HTR-8/SVneo (cell line): ENCODE measurements around the gene HOXC11.

ENCODE experiments used
- DNase-seq: peaks from one replicate; pipeline ENCODE4 v3.0.0; 2011; ENCODE audit warnings: low spot score, mixed read lengths; ENCODE audit not compliant: insufficient read length
- FAIRE-seq: peaks from 2 replicates; lab custom pipeline; 2011; peaks lifted over from hg19 to GRCh38; lab: Jason Lieb, UNC

The HOXC11 gene

GRCh38 chr12:53983568-53983949, 10.6 kb downstream of the HOXC11 start:
- FAIRE-seq (no peak), DNase-seq (no peak)

DNA sequence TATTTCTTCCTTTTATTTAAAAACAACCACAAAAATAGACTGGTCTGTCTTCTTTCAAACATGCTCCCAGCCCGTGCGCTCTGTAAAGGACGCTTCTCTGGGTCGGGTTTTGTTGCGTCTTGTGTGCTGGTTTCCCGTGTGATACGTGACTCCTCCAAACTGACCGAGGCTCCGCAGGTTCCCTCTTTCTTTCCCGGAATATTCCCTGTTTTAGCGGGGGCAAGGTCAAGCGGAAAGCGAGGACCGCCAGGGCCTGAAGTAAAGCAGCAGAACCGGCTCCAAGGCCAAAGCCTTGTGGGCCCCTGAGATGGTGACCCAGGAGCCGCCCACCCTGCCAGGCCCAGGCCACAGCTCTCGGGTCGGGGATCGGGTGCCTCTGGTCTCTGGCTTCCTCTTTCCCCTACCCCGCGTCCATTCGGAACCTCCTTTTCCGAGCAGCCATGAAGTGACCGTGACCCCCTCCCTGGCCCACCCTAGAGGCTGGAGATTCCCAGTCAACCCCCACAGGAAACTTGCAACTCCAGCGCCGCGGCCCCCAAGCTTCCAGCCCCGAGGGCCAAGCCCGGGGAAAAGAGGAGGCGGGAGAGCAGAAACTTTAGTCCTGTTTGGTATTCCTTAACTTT, 11.1 kb downstream of the HOXC11 start:
- DNase-seq = no peak
- FAIRE-seq = no peak

DNA sequence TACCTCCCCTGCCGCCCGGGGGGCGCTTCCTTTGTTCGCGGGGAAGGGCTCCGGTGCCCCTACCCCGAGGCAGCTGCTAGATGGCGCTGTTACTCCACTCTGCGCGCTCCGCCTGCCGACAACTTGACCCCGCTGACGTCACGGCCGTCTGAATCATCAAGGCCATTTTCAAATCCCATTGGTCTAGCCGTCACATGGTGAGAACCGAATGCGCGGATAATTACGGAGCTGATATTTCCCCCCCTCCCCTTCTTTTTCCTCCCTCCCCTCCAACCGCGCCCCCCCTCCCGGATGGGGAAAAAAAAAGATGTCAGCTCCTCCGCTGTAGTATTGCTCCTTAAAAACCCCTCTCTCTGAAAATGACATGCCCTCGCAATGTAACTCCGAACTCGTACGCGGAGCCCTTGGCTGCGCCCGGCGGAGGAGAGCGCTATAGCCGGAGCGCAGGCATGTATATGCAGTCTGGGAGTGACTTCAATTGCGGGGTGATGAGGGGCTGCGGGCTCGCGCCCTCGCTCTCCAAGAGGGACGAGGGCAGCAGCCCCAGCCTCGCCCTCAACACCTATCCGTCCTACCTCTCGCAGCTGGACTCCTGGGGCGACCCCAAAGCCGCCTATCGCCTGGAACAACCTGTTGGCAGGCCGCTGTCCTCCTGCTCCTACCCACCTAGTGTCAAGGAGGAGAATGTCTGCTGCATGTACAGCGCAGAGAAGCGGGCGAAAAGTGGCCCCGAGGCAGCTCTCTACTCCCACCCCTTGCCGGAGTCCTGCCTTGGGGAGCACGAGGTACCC, 12.2 kb downstream of the HOXC11 start, which contains the start of gene HOXC10:
TSS of gene HOXC10 (plus strand) at position 246 of the 791 bp plus-strand sequence. CDS start at position 360, 114 bp downstream.
- FAIRE-seq (peak; percentile 88), DNase-seq (peak; percentile 92)

GRCh38 chr12:53985692-53985993, 12.7 kb downstream of the HOXC11 start:
- no peak for DNase-seq

DNA sequence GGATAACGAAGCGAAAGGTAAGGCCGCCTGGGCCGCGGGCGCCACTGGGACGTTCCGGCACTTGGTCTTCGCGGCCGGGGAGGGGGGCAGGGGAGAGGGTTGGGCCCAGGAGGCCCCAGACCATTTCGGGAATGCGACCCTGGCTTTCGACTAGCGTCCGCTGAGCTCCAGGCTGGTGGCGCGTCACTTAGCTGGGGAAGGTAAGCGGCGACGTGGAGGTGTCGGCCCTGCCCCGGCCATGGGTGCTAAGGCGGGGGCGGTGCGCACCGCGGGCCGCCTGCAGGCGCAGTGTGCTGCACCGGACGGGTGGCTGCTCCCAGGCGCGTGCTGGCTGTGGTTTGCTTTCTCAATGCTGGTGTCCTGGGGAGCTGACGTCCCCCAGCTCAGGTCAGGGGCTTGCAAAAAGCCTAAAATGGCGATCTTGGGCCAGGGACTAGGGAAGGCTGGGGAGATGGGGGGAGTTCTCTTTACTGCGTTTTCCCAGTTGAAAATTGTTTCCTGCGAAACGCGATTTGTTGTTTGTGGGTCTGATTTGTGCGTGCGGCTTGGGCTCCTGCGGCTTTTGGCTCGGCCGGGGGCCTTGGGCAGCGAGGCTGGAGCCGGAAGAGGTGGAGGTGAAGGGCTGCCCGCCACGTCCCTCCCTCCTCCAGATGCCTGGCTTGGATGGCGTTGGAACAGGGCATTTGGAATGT, 13.2 kb downstream of the HOXC11 start:
- FAIRE-seq (no peak), DNase-seq (no peak)

More at GRCh38 chr12:53985692-53985993, 12.7 kb downstream of the HOXC11 start:
- FAIRE-seq = no peak

DNA sequence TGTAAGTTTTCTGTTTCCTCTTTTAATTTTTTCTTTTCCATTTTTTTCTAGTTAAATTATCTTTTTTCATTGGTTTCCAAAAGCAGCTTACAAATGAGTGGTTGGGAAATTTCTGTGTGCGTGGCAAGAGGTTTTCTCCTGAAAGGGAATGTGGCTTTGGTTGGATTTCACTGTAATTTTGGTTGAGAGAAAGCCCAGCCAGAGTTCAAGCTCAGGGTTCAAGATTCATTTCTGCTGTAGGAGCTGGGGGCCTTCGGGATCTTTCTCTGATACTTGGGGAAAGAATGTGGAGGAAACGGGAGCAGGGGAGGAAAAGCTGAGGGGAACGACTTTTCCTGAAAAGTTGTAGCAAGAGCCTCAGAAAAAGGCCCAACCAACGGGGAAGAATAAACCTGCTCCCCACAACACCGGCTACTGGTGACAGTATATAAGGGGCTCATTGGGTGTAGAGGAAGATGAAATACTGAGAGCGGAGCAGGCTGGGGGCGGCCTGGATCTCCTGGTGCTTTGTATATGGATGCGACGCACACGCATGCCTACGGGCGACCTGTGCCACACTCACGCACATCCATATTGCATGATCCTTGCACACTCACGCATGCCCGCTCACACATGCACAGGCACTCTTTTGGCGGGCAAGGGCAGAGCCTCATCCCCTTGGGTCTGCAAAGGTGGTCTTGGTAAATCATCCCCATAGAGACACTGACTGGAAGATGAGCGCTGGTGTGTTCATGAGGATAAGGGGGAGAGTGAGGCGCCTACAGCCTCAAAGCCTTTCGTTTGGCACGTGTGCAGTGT, 14.0 kb downstream of the HOXC11 start:
- DNase-seq (no peak), FAIRE-seq (no peak)

DNA sequence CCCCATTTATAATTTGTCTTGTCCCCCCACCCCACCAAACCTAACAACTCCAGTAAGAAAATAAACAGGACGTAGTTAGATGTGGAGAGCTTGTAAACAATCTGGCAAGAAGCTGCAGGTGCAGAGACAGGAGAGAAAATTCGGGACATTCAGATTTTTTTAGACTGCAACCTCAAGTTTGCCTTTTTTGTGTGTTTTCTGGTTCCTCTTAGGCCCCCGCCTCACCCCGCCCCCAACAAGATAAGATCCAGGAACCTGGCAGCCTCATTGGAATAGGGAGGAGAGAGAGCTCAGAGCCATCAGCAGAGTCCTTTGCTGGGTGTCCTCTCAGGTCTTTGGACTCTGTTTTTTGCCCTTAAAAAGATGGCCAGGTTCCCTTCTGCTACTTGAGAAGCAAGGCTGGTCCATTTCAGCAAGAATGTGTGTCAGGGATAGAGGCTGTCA, 14.9 kb downstream of the HOXC11 start:
- DNase-seq (no peak), FAIRE-seq (no peak)

DNA sequence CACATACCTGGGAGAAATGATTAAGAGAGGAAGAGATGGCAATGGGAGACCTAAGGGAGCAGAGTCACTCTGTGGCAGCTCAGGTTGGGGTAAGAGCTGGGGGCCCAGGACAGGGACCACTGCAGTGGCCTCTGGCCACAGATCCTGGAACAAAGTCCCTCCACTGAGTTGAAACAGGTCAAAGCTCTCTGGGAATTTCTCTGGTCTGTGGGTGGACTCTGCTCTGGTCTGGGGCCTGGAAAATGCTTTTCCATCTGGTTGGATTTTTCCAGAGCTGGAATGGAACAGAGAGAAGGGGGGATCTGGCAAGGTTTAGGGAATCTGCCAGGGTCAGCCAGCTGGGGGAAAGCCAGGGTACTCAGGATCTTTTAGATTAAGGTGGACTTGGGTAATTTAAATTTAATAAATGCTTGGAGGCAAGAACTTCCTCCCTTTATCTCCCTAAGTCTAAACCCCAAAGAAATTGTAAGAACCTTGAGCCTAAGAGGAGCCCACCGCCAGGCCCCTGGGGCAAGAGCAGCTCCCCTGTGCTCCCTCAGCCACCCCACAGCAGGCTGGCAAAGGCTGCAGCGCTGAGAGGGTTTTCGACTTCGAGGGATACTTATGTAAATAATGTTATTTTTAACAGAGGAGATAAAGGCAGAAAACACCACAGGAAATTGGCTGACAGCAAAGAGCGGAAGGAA, 15.8 kb downstream of the HOXC11 start:
- no peak for FAIRE-seq

DNA sequence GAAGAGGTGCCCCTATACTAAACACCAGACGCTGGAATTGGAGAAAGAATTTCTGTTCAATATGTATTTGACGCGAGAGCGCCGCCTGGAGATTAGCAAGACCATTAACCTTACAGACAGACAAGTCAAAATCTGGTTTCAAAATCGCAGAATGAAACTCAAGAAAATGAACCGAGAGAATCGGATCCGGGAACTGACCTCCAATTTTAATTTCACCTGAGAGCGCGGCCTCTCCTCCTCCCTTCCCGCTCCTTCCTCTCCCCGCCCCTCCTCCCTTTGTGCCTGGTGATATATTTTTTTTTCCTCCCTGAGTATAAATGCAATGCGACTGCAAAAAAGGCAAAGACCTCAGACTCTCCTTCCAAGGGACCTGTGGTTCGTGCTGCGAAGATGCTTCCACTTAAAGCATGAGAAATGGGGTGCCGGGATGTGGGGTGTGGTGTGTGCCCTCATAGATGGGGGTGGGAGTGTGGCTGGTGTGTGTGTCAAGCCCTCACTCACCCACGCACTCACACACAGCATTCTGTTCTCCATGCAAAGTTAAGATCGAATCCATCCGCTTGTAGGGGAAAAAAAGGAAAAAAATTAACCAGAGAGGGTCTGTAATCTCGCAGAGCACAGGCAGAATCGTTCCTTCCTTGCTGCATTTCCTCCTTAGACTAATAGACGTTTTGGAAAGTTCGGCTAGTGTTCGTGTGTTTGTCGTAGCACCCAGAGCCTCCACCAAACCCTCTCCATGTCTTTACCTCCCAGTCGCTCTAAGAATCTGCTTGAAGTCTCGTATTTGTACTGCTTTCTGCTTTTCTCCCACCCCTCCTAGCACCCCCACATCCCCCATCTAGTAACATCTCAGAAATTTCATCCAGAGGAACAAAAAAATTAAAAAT, 16.5 kb downstream of the HOXC11 start:
- DNase-seq = peak; percentile 70
- no peak for FAIRE-seq

More for the DNA sequence above, 15.8 kb downstream of the HOXC11 start:
- no peak for DNase-seq

- DNase-seq (no peak), FAIRE-seq (no peak)
Observed at GRCh38 chr12:53990311-53991076, 17.6 kb downstream of the HOXC11 start.

- no peak for DNase-seq
- FAIRE-seq = no peak
Observed at GRCh38 chr12:53991077-53991460, 18.1 kb downstream of the HOXC11 start.

GRCh38 chr12:53992377-53992889, 19.5 kb downstream of the HOXC11 start:
- FAIRE-seq (no peak), DNase-seq (no peak)

- DNase-seq = no peak
- no peak for FAIRE-seq
Observed at GRCh38 chr12:53993162-53994008, 20.5 kb downstream of the HOXC11 start.

DNA sequence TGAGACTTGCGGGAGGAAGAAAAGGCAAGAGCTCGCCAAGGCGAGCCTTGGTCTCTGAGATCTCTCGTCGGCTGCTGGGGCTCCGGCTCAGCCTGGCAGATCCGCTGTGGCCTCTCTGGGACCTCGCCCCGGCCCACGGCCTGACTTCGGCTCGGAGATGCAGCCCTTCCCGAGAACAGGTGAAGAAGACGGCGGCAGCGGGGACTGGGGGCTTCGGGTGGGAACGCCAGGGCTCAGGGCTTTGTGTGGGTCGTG, 21.0 kb downstream of the HOXC11 start:
- DNase-seq (no peak), FAIRE-seq (no peak)

GRCh38 chr12:53994264-53995001, 21.5 kb downstream of the HOXC11 start:
- FAIRE-seq (no peak), DNase-seq (no peak)

- DNase-seq = no peak
- FAIRE-seq = no peak
Observed at GRCh38 chr12:53995002-53995377, 22.1 kb downstream of the HOXC11 start.
